Loucy (cell line): Measurements from ENCODE around the gene STAB2.

Experiments used
- EZH2phosphoT487 ChIP-seq: fragments of 200-600 bp; IDR thresholded peaks from 2 replicates; pipeline ENCODE4 v1.6.1; 2018; ENCODE audit warnings: antibody characterized with exemption, mild to moderate bottlenecking, moderate library complexity, borderline replicate concordance
- TF ChIP-seq, protein P1 (sequence below): fragments of 200-600 bp; sonication (generic); conservative IDR thresholded peaks from 2 replicates; pipeline ENCODE4 v1.5.1; 2014; ENCODE audit warnings: mild to moderate bottlenecking, antibody characterized with exemption, low read length

DNA sequence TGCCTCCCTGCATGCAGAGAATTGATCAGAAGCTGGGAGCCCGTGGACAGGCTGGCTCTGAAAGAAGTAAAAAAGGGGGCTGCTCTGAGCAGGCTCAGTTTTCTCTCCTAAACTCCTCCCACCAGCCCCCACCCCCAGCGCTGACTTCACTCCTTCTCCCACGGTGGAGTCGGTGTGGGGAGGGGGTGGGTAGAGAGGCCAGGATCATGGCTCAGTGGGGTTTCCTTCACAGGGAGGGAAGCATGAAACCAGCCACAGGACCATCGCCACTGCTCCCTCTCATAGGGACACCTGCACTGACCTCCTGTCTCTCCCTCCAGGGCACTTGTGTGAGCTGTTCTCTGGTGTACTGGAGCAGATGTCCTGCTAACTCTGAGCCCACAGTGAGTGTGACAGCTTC lies 78.9 kb downstream of the STAB2 start:
- TF ChIP-seq, protein P1, sequence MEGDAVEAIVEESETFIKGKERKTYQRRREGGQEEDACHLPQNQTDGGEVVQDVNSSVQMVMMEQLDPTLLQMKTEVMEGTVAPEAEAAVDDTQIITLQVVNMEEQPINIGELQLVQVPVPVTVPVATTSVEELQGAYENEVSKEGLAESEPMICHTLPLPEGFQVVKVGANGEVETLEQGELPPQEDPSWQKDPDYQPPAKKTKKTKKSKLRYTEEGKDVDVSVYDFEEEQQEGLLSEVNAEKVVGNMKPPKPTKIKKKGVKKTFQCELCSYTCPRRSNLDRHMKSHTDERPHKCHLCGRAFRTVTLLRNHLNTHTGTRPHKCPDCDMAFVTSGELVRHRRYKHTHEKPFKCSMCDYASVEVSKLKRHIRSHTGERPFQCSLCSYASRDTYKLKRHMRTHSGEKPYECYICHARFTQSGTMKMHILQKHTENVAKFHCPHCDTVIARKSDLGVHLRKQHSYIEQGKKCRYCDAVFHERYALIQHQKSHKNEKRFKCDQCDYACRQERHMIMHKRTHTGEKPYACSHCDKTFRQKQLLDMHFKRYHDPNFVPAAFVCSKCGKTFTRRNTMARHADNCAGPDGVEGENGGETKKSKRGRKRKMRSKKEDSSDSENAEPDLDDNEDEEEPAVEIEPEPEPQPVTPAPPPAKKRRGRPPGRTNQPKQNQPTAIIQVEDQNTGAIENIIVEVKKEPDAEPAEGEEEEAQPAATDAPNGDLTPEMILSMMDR = no peak
- TF ChIP-seq EZH2phosphoT487 = no peak
